HCT116 (cell line): ENCODE data around the gene SPATA1. TPM values are rescaled to one million over a fixed set of nuclear protein-coding genes. Genes with fewer than 3 reads are reported as not detected.
A peak's percentile ranks its signal among the peaks of the same experiment; 100 is the strongest.

Experiments used
- ATAC-seq: fragments of 200-7000 bp; cut with Tn5 transposase; 2 replicates; pipeline ENCODE4 v1.9.1; 2020; ENCODE audit warnings: mild to moderate bottlenecking, moderate library complexity
- BruUV-seq: library from RNA; stranded (reverse); fragments of 400-500 nt; replicated peaks from 2 replicates; lab custom pipeline; 2021; lab: Mats Ljungman, UMichigan
- CTCF ChIA-PET: fragments of 300-600 bp; sonication (Branson Sonifier 250); formaldehyde crosslinking; loops from one replicate; lab custom pipeline; 2021; ENCODE audit warnings: antibody characterized with exemption; lab: Charles Lee
- POLR2A ChIA-PET: fragments of 300-600, 350-600 bp; sonication (Branson Sonifier 250); formaldehyde crosslinking; loops from one replicate; lab custom pipeline; 2021; ENCODE audit warnings: antibody characterized with exemption; lab: Charles Lee
- RAD21 ChIA-PET, 2 experiments: fragments of 300-600 bp; sonication (Branson Sonifier 250); formaldehyde crosslinking; loops; one replicate each; lab custom pipeline; 2023; ENCODE audit warnings: low total read pairs in 2 of 2; ENCODE audit not compliant: uncharacterized antibody in 2 of 2, unreplicated experiment in 2 of 2, low non-redundant PET in 1 of 2; lab: Charles Lee
- DNase-seq: peaks from one replicate; pipeline ENCODE4 v3.0.0-alpha.2; 2010; ENCODE audit warnings: low read depth, low spot score
- H2AFZ ChIP-seq: fragments of 200-600 bp; shearing (Covaris generic), sonication (generic); 2 replicates; pipeline ENCODE4 v1.6.1; 2017; ENCODE audit warnings: low read depth, mixed run types, mixed read lengths, antibody characterized with exemption, low read length; ENCODE audit not compliant: poor library complexity, severe bottlenecking
- H3K27ac ChIP-seq: 2 replicates; pipeline ENCODE4 v1.5.1; 2012; ENCODE audit warnings: low read depth, low read length
- H3K27me3 ChIP-seq: fragments of 200-600 bp; sonication (generic); 2 replicates; pipeline ENCODE4 v1.6.1; 2016; ENCODE audit warnings: mixed run types, low read length, mixed read lengths; ENCODE audit not compliant: insufficient read depth
- H3K36me3 ChIP-seq, 2 experiments: fragments of 200-500 bp in 1 of 2; fragments of 200-600 bp in 1 of 2; sonication (Bioruptor generic) in 1 of 2; sonication (generic) in 1 of 2; 2 replicates each; pipeline versions ENCODE4 v1.5.1 to v1.6.1; 2014 to 2016; ENCODE audit warnings: low read length in 2 of 2, inconsistent platforms in 1 of 2, mixed read lengths in 1 of 2, mixed run types in 1 of 2; ENCODE audit not compliant: insufficient read depth in 2 of 2, control insufficient read depth in 1 of 2
- H3K4me1 ChIP-seq, 2 experiments: fragments of 200-600 bp in 1 of 2; sonication (generic) in 1 of 2; 2 replicates each; pipeline versions ENCODE4 v1.5.1 to v1.6.1; 2012 to 2017; ENCODE audit warnings: low read length in 2 of 2, inconsistent platforms in 1 of 2, mild to moderate bottlenecking in 1 of 2, mixed read lengths in 1 of 2, mixed run types in 1 of 2, moderate library complexity in 1 of 2; ENCODE audit not compliant: insufficient read depth in 2 of 2, control insufficient read depth in 1 of 2
- H3K4me2 ChIP-seq: fragments of 200-600 bp; sonication (generic); 2 replicates; pipeline ENCODE4 v1.6.1; 2017; ENCODE audit warnings: mixed run types, low read length, mixed read lengths
- H3K4me3 ChIP-seq, 2 experiments: fragments of 200-600 bp in 1 of 2; sonication (generic) in 1 of 2; replicated peaks in 1 of 2; 2 replicates each; pipeline ENCODE4 v1.5.1; 2011 to 2016; ENCODE audit warnings: low read length in 2 of 2, control low read depth in 1 of 2, low read depth in 1 of 2, mild to moderate bottlenecking in 1 of 2, mixed read lengths in 1 of 2, mixed run types in 1 of 2
- H3K79me2 ChIP-seq: fragments of 200-600 bp; sonication (generic); 2 replicates; pipeline ENCODE4 v1.6.1; 2017; ENCODE audit warnings: mild to moderate bottlenecking, mixed run types, low read length, moderate library complexity, mixed read lengths; ENCODE audit not compliant: insufficient read depth
- H3K9ac ChIP-seq: fragments of 200-600 bp; sonication (generic); 2 replicates; pipeline ENCODE4 v1.6.1; 2016; ENCODE audit warnings: low read length, mixed read lengths
- H3K9me2 ChIP-seq: fragments of 200-600 bp; sonication (generic), shearing (Covaris generic); 2 replicates; pipeline ENCODE4 v1.6.1; 2017; ENCODE audit warnings: mixed run types, mild to moderate bottlenecking, moderate library complexity; ENCODE audit not compliant: insufficient read depth
- H3K9me3 ChIP-seq, 2 experiments: fragments of 200-500 bp in 1 of 2; fragments of 200-600 bp in 1 of 2; sonication (Bioruptor generic) in 1 of 2; sonication (generic) in 1 of 2; 2 replicates each; pipeline ENCODE4 v1.6.1; 2014 to 2017; ENCODE audit warnings: low read length in 2 of 2, mixed read lengths in 2 of 2, inconsistent platforms in 1 of 2, low read depth in 1 of 2, mild to moderate bottlenecking in 1 of 2, mixed run types in 1 of 2, moderate library complexity in 1 of 2; ENCODE audit not compliant: control insufficient read depth in 1 of 2, insufficient read depth in 1 of 2
- H4K20me1 ChIP-seq: fragments of 200-600 bp; sonication (generic), shearing (Covaris generic); 2 replicates; pipeline ENCODE4 v1.6.1; 2017; ENCODE audit warnings: mixed run types, mild to moderate bottlenecking, moderate library complexity; ENCODE audit not compliant: insufficient read depth
- CBX3 ChIP-seq: IDR thresholded peaks from 2 replicates; pipeline ENCODE4 v1.6.1; 2012; ENCODE audit warnings: low read depth
- CEBPB ChIP-seq: IDR thresholded peaks from 2 replicates; pipeline ENCODE4 v1.6.1; 2012; ENCODE audit warnings: low read depth
- RAD21 ChIP-seq: IDR thresholded peaks from 2 replicates; pipeline ENCODE4 v1.6.1; 2012; ENCODE audit warnings: low read depth, mild to moderate bottlenecking
- REST ChIP-seq: IDR thresholded peaks from 2 replicates; pipeline ENCODE4 v1.6.1; 2012; ENCODE audit warnings: low read depth
- ZBTB33 ChIP-seq: IDR thresholded peaks from 2 replicates; pipeline ENCODE4 v1.6.1; 2011; ENCODE audit warnings: mild to moderate bottlenecking, low read length, moderate library complexity; ENCODE audit not compliant: insufficient replicate concordance; ENCODE audit errors: extremely low read depth
- intact Hi-C: fragments of 100-400 bp; cut with micrococcal nuclease; formaldehyde crosslinking; loops from 2 replicates; pipeline ENCODE4 v1.10.0; 2022
- total RNA-seq: library from RNA; stranded (reverse); gene quantifications from one replicate; pipeline ENCODE4 v1.2.1, GENCODE V29; 2021; ENCODE audit not compliant: unreplicated experiment

Gene SPATA1
- total RNA-seq, 1 experiment from 2014 or later = 3.1 TPM

GRCh38 chr1:84603941-84604830, 98.0 kb downstream of the SPATA1 start (continued):
- TF ChIP-seq REST = no peak
- TF ChIP-seq RAD21 = peak; percentile 96
- peak; percentile 33; the same call in 1 of the 2 replicates for TF ChIP-seq CEBPB

DNA sequence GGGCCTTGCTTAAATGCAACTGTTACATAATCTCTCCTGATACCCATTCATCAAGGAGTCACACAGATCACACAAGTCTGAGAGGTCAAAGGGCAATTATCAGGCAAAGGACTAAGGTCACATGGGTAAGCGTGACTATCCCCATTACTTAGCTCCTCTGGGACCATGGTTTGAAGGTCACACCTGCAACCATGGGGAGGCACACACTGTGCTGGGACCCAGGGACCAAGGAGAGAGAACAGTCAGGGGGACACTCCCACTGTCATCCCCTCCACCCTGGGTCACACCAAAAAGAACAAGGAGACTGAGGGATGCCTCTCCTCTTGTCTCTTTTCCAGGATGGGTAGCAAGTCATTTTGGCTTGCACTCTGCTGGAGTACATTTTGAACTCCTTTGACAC, 99.0 kb downstream of the SPATA1 start:
- intact Hi-C loops = loop anchor here (2.0 to 10.0 kb wide), 3 partner anchors 100 to 330 kb away; partner anchors contain the start of genes GNG5 and SPATA1
- Histone ChIP-seq H4K20me1 (no peaks in the 10 kb centered on the region), H3K27me3 (no peaks in the 10 kb centered on the region), H2AFZ (no peak overlapping the region), H3K4me2 (0 out of 2 replicates have a peak overlapping the region, but pooled peaks have one; percentile 84), H3K79me2 (no peaks in the 10 kb centered on the region), H3K9me3 (peaks cover 7 to 9% of the 10 kb centered on the region in 2 experiments; a peak in 2 of 4 replicates), H3K27ac (peak overlapping the region; percentile 69), H3K4me3 (no peak overlapping the region), H3K4me1 (peaks cover 24 to 42% of the 10 kb centered on the region in 2 experiments), H3K36me3 (no peaks in the 10 kb centered on the region), H3K9ac (no peak overlapping the region), H3K9me2 (no peaks in the 10 kb centered on the region)
- DNase-seq (no peak), ATAC-seq (no peak)
- CTCF ChIA-PET = interaction anchor here (0.7 to 2.9 kb wide), 10 partner anchors 15 to 463 kb away, joined by 3 to 27 read pairs (median 3); partner anchors contain the start of genes CTBS and PRKACB
- POLR2A ChIA-PET = no interaction called here
- RAD21 ChIA-PET = interaction anchor here (1.0 to 2.4 kb wide), 6 partner anchors 162 to 464 kb away, joined by 3 to 7 read pairs (median 4); partner anchors contain the start of gene PRKACB (in 1 of the 2)
- BruUV-seq = no TSS peak
- TF ChIP-seq ZBTB33 = no peak
- peak; percentile 63; the same call in 1 of the 2 replicates for TF ChIP-seq CBX3
